Head of caudate nucleus (tissue), 42 donors: ENCODE data around the gene GOLGA6A.
A peak's percentile ranks its signal among the peaks of the same experiment; 100 is the strongest.
"Not testable (repeated sequence)": the region's sequence is repeated elsewhere in the genome, so short reads cannot be mapped to it uniquely, and the experiment has no call there.

ENCODE experiments used
- DNase-seq, 42 donors: peaks; one replicate each; pipeline versions ENCODE4 v3.0.0 to v3.0.0-alpha.2; 2020 to 2021; ENCODE audit warnings: mixed read lengths in 7 of 42
- intact Hi-C: fragments of 100-400 bp; cut with DNase I; formaldehyde crosslinking; loops from one replicate; pipeline ENCODE4 v1.15.0; 2022

GOLGA6A gene

GRCh38 chr15:74082450-74082849, at the start of gene GOLGA6A:
GOLGA6A (minus strand) TSS chr15:74082550; CDS start chr15:74082509, 41 bp downstream.
- DNase-seq, intact Hi-C loops: not testable (repeated sequence)

GRCh38 chr15:74131628-74132413, 49.5 kb upstream of the GOLGA6A start:
- intact Hi-C loops, result no loop called here
- DNase-seq, result peak in 1 of 42 donors; percentile 15

- intact Hi-C loops, result no loop called here
- peak in 6 of 42 donors; percentile 24 to 58 (median 42) for DNase-seq
Observed at GRCh38 chr15:74130849-74131627, 48.7 kb upstream of the GOLGA6A start.

- intact Hi-C loops, result no loop called here
Observed at GRCh38 chr15:74130155-74130848, 48.0 kb upstream of the GOLGA6A start, which contains the start of gene ISLR2. ISLR2 (plus strand) TSS chr15:74130586; CDS start chr15:74132755, 2,169 bp downstream.

GRCh38 chr15:74129586-74130154, 47.3 kb upstream of the GOLGA6A start:
- peak in 16 of 42 donors; percentile 22 to 78 (median 48) for DNase-seq
- intact Hi-C loops, result loop anchor here (5.0 kb wide), 2 partner anchors 178 to 193 kb away; no protein-coding TSS in a partner anchor

More at GRCh38 chr15:74130155-74130848, 48.0 kb upstream of the GOLGA6A start, which contains the start of gene ISLR2:
- DNase-seq, result peak in 37 of 42 donors; percentile 31 to 84 (median 60)

- intact Hi-C loops, result loop anchor here (5.0 kb wide), 2 partner anchors 178 to 193 kb away; no protein-coding TSS in a partner anchor
- DNase-seq, result peak in 7 of 42 donors; percentile 23 to 59 (median 25)
Observed at GRCh38 chr15:74128785-74129585, 46.6 kb upstream of the GOLGA6A start.

- intact Hi-C loops, result loop anchor here (5.0 kb wide), 2 partner anchors 179 to 194 kb away; no protein-coding TSS in a partner anchor
- peak in 16 of 42 donors; percentile 38 to 74 (median 56) for DNase-seq
Observed at GRCh38 chr15:74127954-74128784, 45.8 kb upstream of the GOLGA6A start.

- intact Hi-C loops, result loop anchor here (5.0 kb wide), 2 partner anchors 180 to 195 kb away; no protein-coding TSS in a partner anchor
- DNase-seq, result peak; percentile 82 to 98 (median 92)
Observed at GRCh38 chr15:74127255-74127953, 45.1 kb upstream of the GOLGA6A start.

GRCh38 chr15:74124759-74125158, 42.4 kb upstream of the GOLGA6A start:
- DNase-seq, result no peak
- intact Hi-C loops, result loop anchor here (5.0 kb wide), 2 partner anchors 183 to 198 kb away; no protein-coding TSS in a partner anchor

GRCh38 chr15:74124196-74124595, 41.8 kb upstream of the GOLGA6A start:
- intact Hi-C loops, result no loop called here
- no peak for DNase-seq

GRCh38 chr15:74123658-74124057, 41.3 kb upstream of the GOLGA6A start:
- intact Hi-C loops, result no loop called here

GRCh38 chr15:74123131-74123429, 40.7 kb upstream of the GOLGA6A start:
- intact Hi-C loops, result no loop called here
- DNase-seq, result no peak

More at GRCh38 chr15:74123658-74124057, 41.3 kb upstream of the GOLGA6A start:
- DNase-seq, result no peak

- intact Hi-C loops, result no loop called here
- DNase-seq, result no peak
Observed at GRCh38 chr15:74122403-74123130, 40.2 kb upstream of the GOLGA6A start.

- no peak for DNase-seq
- intact Hi-C loops, result no loop called here
Observed at GRCh38 chr15:74121858-74122257, 39.5 kb upstream of the GOLGA6A start.

GRCh38 chr15:74121039-74121438, 38.7 kb upstream of the GOLGA6A start:
- intact Hi-C loops, result no loop called here
- no peak for DNase-seq

GRCh38 chr15:74120426-74120825, 38.1 kb upstream of the GOLGA6A start:
- no peak for DNase-seq
- intact Hi-C loops, result no loop called here
